Suprapubic skin (tissue), 3 donors: Measurements from ENCODE around the gene OR4C3.

ENCODE experiments used
- EP300 ChIP-seq: sonication (generic); formaldehyde crosslinking; IDR thresholded peaks from one replicate; pipeline ENCODE4 v1.6.1; 2017; ENCODE audit warnings: antibody characterized with exemption
- POLR2A ChIP-seq, 2 donors: fragments of 450-650 bp; IDR thresholded peaks; one replicate each; pipeline ENCODE4 v1.6.1; 2017; ENCODE audit warnings: antibody characterized with exemption in 2 of 2, mild to moderate bottlenecking in 2 of 2, moderate library complexity in 2 of 2
- TF ChIP-seq, protein P1 (sequence below), 2 donors: fragments of 200-600 bp in 1 of 2; fragments of 450-650 bp in 1 of 2; sonication (generic) in 1 of 2; IDR thresholded peaks; one replicate each; pipeline ENCODE4 v1.5.1; 2016 to 2019; ENCODE audit warnings: antibody characterized with exemption in 2 of 2, mild to moderate bottlenecking in 1 of 2, moderate library complexity in 1 of 2

DNA sequence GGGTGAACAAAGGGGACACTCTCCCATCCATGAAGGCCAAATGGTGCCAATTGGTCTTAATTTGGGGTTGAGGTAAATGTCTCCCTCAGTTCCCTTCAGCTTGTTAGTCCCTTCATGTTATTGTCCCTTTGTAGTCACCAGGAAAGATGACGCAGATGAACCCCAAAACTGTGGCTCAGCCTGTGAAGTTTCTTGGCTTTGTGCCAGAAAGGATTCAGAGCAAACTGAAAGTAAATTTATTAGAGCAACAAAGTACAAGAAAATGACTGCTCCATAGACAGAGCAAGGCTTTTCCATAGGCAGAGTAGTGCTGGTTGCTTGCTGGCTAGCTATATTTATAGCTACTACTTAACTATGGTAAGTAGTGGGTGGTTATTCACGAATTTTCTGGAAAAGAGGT is 16.7 kb downstream of the OR4C3 start:
- no peak for TF ChIP-seq POLR2A (IDR thresholded peaks at IDR 0.05)
- TF ChIP-seq, protein P1, sequence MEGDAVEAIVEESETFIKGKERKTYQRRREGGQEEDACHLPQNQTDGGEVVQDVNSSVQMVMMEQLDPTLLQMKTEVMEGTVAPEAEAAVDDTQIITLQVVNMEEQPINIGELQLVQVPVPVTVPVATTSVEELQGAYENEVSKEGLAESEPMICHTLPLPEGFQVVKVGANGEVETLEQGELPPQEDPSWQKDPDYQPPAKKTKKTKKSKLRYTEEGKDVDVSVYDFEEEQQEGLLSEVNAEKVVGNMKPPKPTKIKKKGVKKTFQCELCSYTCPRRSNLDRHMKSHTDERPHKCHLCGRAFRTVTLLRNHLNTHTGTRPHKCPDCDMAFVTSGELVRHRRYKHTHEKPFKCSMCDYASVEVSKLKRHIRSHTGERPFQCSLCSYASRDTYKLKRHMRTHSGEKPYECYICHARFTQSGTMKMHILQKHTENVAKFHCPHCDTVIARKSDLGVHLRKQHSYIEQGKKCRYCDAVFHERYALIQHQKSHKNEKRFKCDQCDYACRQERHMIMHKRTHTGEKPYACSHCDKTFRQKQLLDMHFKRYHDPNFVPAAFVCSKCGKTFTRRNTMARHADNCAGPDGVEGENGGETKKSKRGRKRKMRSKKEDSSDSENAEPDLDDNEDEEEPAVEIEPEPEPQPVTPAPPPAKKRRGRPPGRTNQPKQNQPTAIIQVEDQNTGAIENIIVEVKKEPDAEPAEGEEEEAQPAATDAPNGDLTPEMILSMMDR (IDR thresholded peaks at IDR 0.05), result no peak
- TF ChIP-seq EP300, result no peak
